ENCODE measurements around the gene MELTF.

DNA sequence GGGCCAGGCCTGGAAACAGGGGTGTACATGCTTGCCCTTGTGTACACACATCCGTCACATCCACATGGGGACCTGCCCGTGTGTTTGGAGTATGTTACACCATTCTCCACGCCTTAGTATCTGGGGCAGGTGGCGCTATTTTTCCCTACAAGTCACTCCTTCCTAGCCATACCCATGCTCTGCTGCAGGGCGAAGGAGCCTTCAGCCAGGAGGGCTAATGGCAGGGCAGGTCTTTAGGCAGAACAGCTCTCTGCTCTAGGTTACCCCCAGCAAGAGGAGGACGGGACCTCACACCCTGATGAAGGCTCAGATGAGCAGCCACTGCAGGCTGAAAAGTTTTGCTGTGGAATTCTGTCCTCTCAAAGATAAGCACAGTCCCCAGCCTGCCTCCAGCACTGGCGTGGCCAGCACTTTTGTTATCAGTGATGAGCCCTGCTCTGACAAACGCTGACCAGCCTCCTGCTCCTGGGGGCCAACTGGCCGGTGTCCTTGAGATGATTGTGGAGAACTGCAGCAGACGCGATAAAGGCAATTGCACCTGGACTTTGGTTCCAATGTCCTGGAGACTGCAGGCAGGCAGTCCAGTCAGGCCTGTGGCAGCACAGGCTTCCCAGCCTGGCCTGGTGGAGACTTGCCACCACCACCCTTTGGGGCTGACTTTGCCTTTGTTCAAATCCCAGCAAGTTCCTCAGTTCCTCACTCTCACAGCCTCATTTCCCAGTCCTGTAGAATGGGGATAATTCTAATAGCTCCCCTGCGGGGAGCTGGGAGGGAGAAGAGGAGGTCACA lies 41.2 kb downstream of the MELTF start:
- no peak for TF ChIP-seq ZFP3 (CRISPR knock-in tag; IDR thresholded peaks at IDR 0.05)
- TF ChIP-seq, protein P1, sequence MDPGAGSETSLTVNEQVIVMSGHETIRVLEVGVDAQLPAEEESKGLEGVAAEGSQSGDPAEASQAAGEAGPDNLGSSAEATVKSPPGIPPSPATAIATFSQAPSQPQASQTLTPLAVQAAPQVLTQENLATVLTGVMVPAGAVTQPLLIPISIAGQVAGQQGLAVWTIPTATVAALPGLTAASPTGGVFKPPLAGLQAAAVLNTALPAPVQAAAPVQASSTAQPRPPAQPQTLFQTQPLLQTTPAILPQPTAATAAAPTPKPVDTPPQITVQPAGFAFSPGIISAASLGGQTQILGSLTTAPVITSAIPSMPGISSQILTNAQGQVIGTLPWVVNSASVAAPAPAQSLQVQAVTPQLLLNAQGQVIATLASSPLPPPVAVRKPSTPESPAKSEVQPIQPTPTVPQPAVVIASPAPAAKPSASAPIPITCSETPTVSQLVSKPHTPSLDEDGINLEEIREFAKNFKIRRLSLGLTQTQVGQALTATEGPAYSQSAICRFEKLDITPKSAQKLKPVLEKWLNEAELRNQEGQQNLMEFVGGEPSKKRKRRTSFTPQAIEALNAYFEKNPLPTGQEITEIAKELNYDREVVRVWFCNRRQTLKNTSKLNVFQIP (CRISPR knock-in tag; IDR thresholded peaks at IDR 0.05; ENCODE audit: borderline replicate concordance, low read depth) = no peak
